Measurements from ENCODE around the gene NOTO.

GRCh38 chr2:73235315-73236028 is 33.1 kb downstream of the NOTO start:
- TF ChIP-seq, protein P1, sequence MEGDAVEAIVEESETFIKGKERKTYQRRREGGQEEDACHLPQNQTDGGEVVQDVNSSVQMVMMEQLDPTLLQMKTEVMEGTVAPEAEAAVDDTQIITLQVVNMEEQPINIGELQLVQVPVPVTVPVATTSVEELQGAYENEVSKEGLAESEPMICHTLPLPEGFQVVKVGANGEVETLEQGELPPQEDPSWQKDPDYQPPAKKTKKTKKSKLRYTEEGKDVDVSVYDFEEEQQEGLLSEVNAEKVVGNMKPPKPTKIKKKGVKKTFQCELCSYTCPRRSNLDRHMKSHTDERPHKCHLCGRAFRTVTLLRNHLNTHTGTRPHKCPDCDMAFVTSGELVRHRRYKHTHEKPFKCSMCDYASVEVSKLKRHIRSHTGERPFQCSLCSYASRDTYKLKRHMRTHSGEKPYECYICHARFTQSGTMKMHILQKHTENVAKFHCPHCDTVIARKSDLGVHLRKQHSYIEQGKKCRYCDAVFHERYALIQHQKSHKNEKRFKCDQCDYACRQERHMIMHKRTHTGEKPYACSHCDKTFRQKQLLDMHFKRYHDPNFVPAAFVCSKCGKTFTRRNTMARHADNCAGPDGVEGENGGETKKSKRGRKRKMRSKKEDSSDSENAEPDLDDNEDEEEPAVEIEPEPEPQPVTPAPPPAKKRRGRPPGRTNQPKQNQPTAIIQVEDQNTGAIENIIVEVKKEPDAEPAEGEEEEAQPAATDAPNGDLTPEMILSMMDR (IDR thresholded peaks at IDR 0.05; ENCODE audit: low read depth, low read length) = no peak
- TF ChIP-seq, protein P2, sequence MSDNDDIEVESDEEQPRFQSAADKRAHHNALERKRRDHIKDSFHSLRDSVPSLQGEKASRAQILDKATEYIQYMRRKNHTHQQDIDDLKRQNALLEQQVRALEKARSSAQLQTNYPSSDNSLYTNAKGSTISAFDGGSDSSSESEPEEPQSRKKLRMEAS (IDR thresholded peaks at IDR 0.05; ENCODE audit: low read depth, low read length) = no peak
- no peak for TF ChIP-seq POLR2A (IDR thresholded peaks at IDR 0.05; ENCODE audit: extremely low read depth, insufficient read length)

All from NB4 (cell line).